Left cardiac atrium (tissue), 4 donors: ENCODE measurements around the gene MUS81. TPM values are rescaled to one million over a fixed set of nuclear protein-coding genes. Genes with fewer than 3 reads are reported as not detected.

ENCODE experiments used
- ATAC-seq, 2 donors: fragments of 200-7000 bp; cut with Tn5 transposase; one replicate each; pipeline ENCODE4 v1.9.1; 2020; ENCODE audit warnings: mild to moderate bottlenecking in 2 of 2, moderate library complexity in 2 of 2
- DNase-seq: peaks from one replicate; pipeline ENCODE4 v3.0.0-alpha.2; 2020
- intact Hi-C, 2 donors: fragments of 100-400 bp; cut with DNase I; formaldehyde crosslinking; loops; one replicate each; pipeline versions ENCODE4 v1.14.1 to v1.15.1; 2022 to 2023
- total RNA-seq, 2 donors: library from RNA; stranded (reverse); fragmentation: NEBNext Ultra II Directional; extraction: Animal tissue kit (Norgen Biotek cat#: 25700); gene quantifications; one replicate each; pipeline ENCODE4 v1.2.1, GENCODE V29; 2021
- donor health status: DM: no; HTN: yes; CAD: no.
- donor health status: DM: no; HTN: yes; CAD: no; lungs with severe emphysema.
- donor health status: DM: yes; HTN: yes; CAD: no.
- donor health status: Dilated cardiomyopathy.

The MUS81 gene
- total RNA-seq, 2 donors from 2014 or later = 36.1 to 37.6 TPM

DNA sequence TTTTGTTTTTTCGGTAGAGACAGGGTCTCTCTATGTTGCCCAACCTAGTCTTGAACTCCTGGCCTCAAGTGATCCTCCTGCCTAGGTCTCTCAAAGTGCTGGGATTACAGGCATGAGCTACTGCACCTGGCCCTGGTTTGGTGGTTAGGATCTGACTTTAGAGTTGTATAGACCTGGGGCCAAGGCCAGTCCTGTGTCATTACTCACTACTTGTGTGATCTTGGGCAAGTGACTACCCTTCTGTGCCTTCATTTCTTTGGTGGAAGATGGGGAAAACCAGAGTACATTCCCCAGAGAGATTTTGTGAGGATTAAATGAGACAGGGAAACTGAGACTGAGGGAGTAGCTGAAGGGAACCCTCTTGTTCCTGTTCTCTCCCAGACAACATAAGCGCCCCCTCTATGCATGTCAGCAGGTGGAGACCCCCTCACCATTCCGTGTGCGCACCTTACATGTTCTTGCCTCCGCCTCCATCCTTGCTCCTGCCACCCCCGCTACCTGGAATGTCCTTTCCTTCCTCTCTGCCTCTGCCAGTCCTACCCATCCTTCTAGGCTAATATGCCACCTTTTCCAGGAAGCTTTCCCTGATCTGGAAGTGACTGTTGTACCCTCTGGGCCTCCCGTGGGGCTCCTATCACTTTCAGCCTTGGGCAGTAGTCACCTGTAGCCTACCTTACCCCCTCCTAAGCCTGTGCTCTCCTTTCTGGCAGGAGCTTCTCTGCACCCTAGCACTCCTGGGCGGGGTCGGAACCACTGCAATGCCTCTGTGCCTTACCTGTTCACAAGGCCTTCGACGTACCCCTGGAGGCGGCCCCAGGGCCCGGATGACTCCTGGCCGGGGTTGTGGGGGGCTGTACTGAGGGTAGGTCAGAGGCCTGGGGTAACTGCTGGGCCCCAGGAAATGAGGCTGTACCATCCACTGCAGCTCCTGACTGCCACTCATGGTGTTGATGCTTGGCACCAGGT is 36.1 kb downstream of the MUS81 start:
- ATAC-seq (no peak), DNase-seq (no peak)
- intact Hi-C loops = no loop called here

DNA sequence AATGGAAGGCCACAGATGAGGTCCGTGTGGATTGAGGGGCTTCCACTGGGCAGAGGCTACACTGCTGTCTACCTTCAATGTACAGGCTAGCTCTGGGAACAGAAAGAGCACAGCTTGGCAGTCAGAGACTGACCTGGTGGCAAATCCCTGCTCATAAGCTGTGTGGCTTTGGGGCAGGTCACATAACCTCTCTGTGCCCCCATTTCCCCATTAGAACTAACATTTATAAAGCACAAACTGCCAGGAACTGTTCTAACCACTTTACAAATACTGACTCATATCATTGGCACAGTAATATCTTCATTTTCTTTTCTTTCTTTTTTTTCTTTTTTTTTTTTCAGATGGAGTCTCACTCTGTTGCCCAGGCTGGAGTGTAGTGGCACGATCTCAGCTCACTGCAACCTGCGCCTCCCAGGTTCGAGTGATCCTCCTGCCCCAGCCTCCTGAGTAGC is 36.8 kb downstream of the MUS81 start:
- intact Hi-C loops = no loop called here
- ATAC-seq (no peak), DNase-seq (no peak)

DNA sequence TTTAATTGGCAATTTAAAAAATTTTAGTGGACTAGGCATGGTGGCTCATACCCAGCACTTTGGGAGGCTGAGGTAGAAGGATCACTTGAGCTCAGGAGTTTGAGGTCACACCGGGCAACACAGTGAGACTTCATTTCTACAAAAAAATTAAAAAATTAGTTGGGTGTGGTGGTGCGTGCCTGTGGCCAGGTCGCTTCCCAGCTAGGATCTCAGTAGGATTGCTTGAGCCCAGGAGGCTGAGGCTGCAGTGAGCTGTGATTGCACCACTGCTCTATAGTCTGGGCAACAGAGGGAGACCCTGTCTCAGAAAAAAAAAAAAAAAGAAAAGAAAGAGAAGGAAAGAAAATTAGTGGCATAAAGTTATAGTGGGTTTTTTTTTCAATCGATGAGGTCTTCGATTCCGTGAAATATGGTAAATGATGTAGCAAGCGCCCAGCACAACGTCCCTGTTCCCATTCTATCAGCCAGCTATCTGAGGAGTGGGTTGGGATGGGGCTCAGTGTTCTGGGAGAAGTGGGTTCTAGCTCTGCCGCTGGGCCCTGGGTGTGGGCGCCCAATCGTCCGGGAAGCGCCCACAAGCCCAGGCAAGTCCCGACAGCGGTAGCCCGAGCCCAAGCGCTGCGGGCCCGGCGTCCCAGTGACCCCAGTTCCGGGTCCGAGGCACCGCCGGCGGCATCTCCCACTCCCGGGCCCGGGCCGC is 38.6 kb downstream of the MUS81 start:
- DNase-seq (no peak), ATAC-seq (no peak)
- intact Hi-C loops = no loop called here

DNA sequence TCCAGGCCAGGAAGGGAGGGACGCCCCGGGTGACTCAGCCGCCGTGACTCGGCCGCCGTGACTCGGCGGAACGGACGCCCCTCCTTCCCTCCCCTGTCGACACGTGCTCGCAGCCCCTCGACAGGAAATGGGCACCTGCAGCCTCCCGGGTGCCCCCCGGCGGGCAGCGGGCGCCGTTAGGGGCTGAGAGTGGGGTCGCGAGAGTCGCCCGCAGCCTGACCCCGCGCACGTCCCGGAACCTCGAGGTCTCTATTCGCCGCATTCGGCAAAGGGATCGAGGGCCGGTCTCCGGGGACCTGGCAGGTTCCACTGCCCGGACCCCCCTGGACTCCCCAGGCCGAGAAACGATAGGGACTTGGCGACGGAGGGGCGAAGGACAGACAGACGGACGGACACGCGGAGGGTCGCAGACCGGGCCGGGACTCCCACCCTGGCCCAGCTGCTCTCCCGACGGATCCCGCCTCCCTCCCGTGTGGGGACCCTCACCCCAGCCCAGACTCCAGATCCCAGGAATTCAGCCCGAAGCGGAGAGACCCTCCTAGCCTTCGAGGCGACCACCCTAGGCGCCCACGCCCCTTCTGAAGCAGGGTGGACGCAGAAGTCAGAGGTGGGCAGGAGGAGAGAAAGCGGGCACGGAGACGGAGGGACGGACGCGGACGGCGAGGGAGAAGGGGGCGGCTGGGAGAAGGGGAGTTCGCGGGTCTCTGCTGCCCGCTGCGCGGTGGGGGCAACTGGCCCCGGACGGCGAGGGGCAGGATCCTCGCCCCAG is 39.3 kb downstream of the MUS81 start:
- DNase-seq = peak; percentile 83
- ATAC-seq = peak; percentile 48 to 80
- intact Hi-C loops = no loop called here

DNA sequence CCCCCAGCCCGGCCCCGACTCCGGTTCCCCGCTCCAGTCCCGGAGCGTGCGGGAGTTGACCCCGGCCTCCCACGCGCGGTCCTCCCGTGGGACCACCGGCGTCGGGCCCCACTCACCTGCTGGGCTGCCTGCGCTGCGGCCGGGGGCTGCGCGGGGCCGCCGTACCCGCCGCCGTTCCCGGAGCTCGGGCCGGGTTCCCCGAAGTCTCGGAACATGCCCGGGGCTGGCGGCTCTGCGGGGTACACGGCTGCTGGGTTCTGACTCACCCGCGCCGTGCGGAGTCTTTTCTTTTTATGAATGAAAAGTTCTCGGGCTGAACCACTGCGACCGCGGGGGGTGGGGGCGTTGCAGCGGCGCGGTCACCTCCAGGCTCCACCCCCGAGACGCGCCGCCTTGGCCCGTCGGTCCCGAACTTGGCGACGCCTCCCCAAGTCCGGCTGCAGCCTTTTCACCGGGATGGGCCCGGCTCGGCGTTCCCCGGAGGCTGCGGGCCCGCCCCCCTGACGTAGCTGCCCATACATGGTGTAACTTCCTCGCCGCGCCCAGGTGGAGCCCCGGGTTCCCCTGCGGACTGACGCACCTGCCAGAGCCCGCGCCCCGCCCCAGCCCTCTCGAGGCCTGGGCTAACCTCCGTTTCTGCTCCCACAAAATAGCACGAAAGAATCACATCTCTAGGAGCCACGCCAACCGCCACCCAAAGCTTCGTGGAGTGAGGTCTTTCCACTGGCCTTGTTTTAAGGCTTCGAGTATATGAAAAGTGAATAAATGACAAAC is 40.1 kb downstream of the MUS81 start, which contains the start of gene FOSL1:
FOSL1 (minus strand) TSS at position 264 of the 774 bp plus-strand sequence; CDS start at position 215, 49 bp downstream.
- intact Hi-C loops = no loop called here
- ATAC-seq = peak; percentile 91 to 93
- DNase-seq = peak; percentile 94

DNA sequence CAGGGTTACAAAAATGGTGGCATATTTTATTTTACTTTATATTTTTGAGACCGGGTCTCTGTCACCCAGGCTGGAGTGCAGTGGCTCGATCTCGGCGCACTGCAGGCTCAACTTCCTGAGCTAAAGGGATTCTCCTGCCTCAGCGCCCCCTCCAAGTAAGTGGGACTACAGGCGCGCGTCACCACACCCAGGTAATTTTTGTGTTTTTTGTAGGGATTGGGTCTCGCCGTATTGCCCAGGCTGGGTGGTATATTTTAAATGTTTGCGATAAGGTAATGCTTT is 40.6 kb downstream of the MUS81 start:
- ATAC-seq (no peak), DNase-seq (no peak)
- intact Hi-C loops = no loop called here

DNA sequence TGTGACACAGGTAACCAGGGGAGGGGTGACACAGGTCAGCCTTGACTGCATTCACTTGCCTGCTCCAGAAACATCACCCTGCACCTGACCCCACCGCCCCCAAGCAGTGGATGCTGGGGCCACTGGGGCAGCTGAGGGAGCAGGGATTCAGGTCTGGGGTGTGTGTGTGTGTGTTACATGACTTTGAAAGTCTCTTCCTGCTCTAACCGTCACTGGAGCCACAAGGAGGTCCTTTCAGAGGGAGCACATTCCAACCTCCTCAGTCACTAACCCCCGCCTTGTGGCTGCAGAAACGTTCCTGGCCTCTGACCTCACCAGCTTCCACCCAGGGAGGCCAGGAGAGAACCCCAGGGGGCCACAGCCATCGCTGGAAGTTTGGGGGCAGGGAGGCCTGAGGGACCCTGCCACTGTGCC is 42.8 kb downstream of the MUS81 start:
- no peak for ATAC-seq
- intact Hi-C loops = no loop called here
- no peak for DNase-seq

DNA sequence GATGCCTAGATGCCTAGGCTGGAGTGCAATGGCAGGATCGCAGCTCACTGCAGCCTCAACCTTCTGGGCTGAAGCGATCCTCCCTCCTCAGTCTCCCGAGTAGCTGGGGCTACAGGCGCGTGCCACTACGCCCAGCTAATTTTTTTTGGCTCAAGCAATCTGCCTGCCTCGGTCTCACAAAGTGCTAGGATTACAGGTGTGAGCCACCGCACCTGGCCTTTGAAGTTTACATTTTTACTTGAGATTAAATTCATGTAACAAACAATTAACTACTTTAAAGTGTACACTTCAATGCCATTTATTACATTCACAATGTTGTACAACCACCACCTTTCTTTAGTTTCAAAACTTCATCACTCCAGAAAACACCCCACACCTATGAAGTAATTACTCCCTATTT is 43.5 kb downstream of the MUS81 start:
- intact Hi-C loops = no loop called here

DNA sequence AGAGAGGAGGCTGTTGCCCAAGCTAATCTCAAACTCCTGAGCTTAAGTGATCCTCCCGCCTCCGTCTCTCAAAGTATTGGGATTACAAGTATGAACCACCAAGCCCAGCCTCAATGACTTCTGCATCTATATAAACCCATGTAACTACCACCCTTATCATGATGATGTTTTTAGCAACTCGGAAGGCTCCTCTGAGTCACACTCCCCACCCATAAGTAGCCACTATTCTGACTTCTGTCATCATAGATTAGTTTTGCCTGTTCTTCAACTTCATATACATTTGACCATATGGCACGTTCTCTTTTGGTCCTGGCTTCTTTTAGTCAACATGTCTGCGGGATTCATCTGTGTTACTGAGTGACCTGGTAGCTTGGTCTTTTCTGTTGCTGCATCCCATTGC is 46.4 kb downstream of the MUS81 start:
- intact Hi-C loops = no loop called here
- ATAC-seq = no peak
- no peak for DNase-seq

More for the DNA sequence above, 43.5 kb downstream of the MUS81 start:
- DNase-seq (no peak), ATAC-seq (no peak)

DNA sequence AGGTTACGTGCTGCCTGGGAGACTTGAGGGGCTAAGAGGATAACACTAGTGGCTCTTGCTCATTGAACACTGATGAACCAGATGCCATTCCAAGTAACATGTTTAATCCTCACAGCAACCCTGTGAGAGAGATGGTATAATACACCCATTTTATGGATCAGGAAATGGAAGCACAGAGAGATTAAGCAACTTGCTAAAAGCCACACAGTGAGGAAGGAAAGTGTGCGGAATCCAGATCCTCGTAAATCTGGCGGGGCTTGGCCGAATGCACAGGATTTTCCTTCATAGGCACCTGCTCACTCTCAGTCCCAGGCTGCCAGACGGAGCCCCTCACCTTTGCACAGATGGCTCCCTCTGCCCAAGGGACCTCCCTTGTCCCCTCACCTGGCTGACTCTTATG is 47.6 kb downstream of the MUS81 start:
- intact Hi-C loops = no loop called here
- ATAC-seq = no peak
- DNase-seq = no peak

DNA sequence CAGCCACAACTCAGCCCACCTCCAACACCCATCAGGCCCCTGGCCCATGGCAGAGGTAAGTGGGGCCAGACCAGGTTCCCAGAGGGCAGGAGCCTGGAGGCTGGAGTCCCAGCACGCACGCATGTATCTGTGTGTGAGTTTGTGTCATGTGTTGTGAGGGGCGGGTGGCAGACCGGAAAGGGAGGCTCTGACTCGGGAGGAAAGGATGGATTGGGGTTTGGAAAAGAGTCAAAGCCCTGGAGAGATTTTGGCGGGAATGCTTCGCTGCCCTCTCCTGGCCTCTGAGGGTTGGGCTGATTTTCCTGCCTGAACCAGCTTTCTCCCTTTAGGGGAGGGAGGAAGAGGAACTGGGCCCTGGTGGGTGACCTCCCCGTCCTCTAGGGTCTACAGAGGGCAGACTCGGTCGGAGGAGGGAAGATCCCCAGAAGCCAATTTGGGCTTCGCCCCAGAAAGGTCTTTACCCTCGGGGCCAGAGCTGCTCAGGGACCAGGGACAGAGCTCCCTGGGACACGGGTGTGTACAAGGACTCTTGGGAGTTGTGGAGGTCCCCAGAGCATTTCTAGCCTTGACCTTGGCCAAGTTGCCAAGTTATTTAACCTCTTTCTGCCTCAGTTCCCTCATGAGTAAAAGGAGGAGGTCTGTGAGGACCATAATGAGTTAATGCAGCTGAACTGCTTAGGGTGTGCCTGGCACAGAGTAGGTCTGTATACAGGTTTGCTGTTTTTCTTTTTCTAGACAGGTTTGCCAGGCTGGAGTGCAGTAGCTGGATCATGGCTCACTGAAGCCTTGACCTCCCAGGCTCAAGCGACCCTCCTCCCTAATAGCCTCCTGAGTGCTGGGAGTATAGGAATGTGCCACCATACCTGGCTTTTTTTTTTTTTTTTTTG is 51.7 kb downstream of the MUS81 start:
- intact Hi-C loops = no loop called here
- DNase-seq (peak; percentile 66), ATAC-seq (peak; percentile 20 to 72)

DNA sequence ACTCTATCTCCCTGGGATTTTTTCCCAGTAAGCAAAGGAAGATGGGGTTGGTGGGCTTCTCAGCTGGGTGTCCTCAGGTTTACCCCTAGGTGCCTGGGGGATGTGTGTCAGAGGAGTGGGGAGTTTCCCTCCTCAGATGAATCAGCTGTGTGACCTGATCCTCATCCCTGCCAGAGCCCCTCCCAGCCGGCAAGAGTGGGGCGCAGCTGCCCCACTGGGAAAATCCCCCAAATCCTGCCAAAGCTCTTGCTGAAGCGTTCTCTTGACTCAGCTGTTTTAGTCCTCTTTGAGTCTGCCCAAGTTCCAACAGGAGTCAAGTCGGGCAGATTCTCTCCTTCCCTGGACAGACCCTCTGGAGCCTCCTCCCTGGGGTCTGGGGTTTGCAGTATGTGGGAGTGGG is 52.6 kb downstream of the MUS81 start:
- DNase-seq (no peak), ATAC-seq (no peak)
- intact Hi-C loops = no loop called here

DNA sequence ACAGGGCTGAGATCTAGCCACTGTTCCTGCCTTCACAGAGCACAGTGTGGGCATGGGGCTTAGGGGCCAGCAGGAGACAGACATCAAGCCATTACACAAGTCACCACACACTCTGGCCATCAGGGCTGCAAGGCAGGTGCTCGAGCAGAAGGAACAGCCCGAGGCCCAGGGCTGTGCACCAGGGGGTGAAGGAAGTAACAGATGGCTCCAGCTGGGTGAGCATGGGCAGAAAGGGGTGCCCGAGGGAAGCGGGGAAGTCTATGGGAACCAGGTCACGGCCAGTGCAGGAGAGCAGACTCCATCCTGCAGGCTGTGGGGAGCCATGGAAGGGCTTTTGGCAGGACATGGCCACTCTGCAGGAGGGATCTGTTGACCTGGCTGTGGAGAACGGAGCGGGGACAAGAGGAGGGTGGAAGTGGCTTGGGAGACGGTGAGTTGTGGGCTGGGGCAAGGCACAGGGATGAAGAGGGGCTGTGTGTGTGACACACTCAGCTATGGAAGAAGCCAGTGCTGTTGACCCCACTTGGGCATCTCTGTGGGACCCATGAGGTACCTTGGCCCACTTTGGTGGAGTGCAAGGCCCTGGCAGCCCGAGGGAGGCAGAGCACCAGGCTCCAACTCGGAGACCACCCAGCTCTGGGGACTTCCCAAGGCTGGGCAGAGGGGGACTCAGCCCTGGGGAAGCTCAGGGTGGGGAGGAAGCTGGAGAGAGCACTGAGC is 55.0 kb downstream of the MUS81 start:
- DNase-seq = no peak
- intact Hi-C loops = loop anchor here in 1 of 2 donors (5.0 kb wide), 1 partner anchor 47 kb away; the partner anchor contains the start of gene SART1

DNA sequence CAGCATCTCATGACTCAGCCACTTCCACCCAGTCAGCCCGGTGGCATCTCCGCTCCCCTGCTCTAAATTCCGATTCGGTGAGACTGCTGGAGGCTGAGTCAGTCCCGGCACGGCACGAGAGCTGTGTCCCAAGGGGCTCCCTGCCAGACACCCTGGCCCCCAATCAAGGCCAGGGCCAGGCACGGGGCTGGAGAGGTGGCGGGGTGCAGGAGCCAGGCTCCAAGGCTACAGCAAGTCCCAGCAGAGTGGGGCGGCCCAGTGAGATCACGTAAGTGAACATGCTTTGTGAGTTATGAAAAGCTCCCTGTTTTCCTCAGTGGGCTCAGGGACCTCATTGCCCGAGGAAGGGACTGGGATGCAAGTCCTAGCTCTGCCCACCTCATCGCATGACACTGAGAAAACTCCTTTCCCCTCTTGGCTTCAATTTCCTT is 55.6 kb downstream of the MUS81 start:
- intact Hi-C loops = loop anchor here in 1 of 2 donors (2.0 to 5.0 kb wide), 2 partner anchors 25 to 46 kb away; partner anchors contain the start of genes CCDC85B and SART1
- ATAC-seq (peak; percentile 7 to 68), DNase-seq (peak; percentile 88)

More for the DNA sequence above, 55.0 kb downstream of the MUS81 start:
- ATAC-seq = no peak
